Anterior cingulate cortex (tissue), 58 donors: ENCODE results near the gene PRSS48.
"Not testable (repeated sequence)": the region's sequence is repeated elsewhere in the genome, so short reads cannot be mapped to it uniquely, and the experiment has no call there.

Source experiments
- DNase-seq, 58 donors: peaks; one replicate each; lab custom pipeline; 2025; lab: John Stamatoyannopoulos, UW

Gene PRSS48

DNA sequence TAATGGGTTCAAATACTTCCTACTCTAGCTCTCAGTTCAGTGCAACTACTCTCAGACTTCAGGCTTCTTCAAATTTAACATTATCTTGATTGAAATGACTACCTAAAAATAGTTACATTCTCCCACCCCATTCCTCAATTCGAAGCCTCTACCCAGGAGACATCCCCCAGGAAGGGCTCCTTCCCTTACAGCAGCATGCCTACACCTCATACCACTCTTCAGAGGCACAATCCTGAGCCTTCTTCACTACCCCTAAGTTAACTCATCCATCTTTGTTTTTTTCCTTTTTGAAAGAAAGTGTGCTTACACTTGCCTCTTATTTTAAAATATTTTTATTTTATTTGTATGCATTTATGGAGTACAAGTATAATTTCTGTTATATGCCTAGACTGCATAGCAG lies 17.2 kb upstream of the PRSS48 start:
- no peak for DNase-seq

DNA sequence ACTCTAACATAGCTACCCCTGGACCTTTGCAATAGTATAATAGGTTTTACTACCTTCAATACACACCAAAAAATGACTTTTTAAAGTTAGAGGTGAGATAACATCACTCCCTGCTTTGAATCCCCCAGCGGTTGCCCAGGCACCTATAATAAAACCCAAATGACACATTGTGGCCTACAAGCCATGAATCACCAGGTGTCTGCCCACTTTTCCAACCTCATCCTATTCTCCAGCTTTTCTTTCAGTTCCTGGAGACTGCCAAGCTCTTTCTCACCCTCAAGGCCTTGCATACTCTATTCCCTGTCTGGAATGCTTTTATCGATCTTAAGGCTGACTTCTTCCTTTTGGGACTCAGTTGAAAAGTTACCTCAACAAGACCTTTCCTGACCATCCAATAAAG lies 16.4 kb upstream of the PRSS48 start:
- DNase-seq: no peak

DNA sequence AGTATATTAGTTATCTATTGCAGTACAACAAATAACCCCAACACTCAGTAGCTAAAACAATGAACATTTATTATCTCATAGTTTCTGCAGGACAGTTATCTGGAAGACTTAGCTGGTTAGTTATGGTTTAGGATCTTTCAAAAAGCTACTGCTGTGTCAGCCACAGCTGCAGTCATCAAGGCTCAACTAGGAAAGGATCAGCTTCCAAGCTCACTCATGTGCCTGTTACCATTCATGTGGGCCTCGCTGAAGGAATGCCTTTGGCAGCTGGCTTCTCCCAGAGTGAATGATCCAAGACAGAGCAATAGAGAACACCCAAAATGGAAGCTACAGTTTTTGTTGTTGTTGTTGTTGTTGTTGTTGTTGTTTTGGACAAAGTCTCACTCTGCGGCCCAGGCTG lies 13.5 kb upstream of the PRSS48 start:
- no peak for DNase-seq

GRCh38 chr4:151266497-151266896 lies 10.5 kb upstream of the PRSS48 start:
- DNase-seq: no peak

DNA sequence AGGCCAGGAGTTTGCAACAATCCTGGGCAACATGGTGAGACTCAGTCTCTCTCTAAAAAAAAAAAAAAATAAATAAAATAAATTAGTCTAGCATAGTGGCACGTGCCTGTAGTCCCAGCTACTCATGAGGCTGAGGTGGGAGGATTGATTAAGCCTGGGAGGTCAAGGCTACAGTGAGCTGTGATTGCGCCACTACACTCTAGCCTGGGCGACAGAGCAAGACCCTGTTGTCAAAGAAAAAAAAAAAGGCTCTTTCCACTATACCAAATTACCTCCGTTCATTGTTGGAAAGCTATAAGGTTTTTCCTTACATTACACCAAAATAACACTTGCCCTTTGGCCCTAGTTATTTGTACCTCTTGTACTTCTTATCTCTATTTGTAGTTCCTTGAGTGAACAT lies 9.9 kb upstream of the PRSS48 start:
- DNase-seq: no peak

DNA sequence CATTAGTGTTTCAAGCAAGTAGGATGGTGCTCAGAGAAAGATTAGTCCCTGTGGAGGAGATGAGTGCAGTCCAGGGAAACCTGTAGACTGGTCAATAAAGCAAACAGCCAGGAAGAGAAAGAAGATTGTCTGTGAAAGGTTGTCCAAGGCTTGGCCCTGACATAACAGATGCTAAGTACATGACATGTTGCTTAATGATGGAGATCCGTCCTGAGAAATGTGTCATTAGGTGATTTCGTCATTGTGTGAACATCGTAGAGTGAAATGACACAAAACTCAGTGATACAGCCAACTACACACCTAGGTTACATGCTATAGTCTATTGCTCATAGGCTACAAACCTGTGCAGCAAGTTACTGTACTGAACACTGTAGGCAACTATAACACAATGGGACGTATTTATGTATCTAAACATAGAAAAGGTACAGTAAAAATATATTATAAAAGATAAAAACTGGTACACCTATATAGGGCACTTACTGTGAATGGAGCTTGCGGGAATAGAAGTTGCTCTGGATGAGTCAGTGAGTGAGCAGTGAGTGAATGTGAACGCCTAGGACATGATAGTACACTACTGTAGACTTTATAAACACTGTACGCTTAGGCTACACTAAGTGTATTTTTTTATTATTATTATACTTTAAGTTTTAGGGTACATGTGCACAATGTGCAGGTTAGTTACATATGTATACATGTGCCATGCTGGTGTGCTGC lies 9.0 kb upstream of the PRSS48 start:
- DNase-seq: no peak

- not testable (repeated sequence) for DNase-seq
These were observed 8.1 kb upstream of the PRSS48 start for GRCh38 chr4:151268905-151269304.

DNA sequence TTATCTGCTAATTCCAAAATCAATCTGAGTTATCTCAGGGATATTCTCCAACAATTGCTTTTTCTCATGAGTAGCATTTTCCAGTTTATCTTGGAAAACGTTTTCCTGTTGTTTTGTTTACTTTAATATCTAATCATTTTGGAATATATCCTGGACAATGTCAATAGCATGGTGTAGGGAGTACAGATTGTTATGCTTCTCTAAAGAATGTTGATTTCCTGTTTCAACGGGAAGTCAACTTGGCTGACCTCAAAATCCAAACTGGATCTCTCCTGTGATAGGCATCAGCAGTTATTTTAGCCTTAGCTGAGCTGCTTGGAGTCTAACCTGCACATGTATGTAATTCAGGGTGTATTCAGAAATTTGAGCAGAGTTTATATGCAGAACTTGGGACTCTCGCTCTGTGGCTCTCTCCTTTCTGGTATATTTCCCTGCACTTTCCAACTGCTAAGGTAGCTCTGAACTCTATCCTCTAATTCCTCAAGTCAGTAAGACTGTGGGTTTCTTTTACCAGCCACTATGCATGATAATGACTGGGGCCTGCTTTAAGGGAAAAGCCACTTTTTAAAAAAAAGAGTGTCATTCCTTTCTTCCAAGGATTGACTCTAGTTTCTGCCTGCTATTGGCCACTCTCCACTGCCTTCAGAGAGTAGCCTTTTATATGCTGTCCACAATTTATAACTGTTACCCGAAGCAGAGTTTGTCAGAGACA lies 7.7 kb downstream of the PRSS48 start:
- no peak for DNase-seq

DNA sequence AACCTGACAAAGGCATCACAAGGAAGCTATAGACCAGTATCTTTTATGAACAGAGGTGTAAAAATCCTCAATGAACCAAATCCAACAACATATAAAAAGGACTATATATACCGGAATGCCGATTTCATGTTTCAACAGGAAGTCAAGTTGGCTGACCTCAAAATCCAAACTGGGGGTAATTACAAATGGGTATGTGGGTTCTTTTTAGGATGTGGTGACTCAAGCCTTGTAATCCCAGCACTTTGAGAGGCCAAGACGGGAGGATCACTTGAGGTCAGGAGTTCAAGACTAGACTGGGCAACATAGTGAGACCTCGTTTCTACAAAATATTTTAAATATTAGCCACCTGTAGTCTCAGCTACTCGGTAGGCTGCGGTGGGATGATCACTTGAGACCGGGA lies 10.4 kb downstream of the PRSS48 start:
- DNase-seq: no peak

- DNase-seq: no peak
These were observed 14.5 kb downstream of the PRSS48 start for GRCh38 chr4:151291485-151291884.

DNA sequence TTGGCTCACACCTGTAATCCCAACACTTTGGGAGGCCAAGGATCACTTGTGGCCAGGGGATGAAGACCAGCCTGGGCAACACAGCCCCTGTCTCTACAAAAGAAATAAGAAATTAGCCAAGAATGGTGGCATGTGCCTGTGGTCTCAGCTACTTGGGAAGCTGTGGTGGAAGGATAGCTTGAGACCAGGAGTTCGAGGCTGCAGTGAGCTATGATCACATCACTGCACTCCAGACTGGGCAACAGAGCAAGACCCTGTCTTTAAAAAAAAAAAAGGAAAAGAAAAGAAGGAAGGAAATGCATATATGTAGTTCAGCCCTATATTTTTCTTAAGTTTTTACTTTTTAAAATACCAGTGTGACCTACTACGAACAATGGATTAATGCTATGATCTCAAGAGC lies 15.1 kb downstream of the PRSS48 start:
- no peak for DNase-seq

- no peak for DNase-seq
These were observed 18.0 kb downstream of the PRSS48 start for GRCh38 chr4:151294833-151295496.

- DNase-seq: peak in 1 of 58 donors; percentile 48
These were observed 19.3 kb downstream of the PRSS48 start for GRCh38 chr4:151296227-151296626.

- no peak for DNase-seq
These were observed 20.2 kb downstream of the PRSS48 start for GRCh38 chr4:151297170-151297569.

GRCh38 chr4:151302432-151302831 lies 25.5 kb downstream of the PRSS48 start:
- DNase-seq: peak in 2 of 58 donors; percentile 5 to 25

- DNase-seq: no peak
These were observed 27.3 kb downstream of the PRSS48 start for GRCh38 chr4:151304226-151304625.

GRCh38 chr4:151304755-151305154 lies 27.8 kb downstream of the PRSS48 start:
- no peak for DNase-seq

DNA sequence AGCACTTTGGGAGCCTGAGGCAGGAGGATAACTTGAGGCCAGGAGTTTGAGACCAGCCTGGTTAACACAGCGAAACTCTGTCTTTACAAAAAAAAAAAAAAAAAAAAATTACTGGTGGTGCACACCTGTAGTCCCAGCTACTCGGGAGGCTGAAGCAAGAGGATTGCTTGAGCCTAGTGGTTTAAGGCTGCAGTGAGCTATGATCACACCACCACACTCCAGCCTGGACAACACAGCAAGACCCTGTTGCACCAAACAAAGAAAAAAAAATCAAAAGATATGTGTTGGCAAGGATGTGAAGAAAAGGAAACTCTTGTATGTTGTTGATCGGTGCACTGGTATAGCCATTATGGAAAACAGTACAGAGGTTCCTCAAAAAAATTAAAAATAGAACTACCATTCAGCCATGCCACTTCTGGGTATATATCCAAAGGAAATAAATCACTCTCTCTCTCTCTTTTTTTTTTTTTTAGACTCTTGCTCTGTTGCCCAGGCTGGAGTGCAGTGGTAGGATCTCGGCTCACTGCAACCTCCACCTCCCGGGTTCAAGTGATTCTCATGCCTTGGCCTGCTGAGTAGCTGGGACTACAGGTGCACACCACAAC lies 33.3 kb downstream of the PRSS48 start:
- no peak for DNase-seq

DNA sequence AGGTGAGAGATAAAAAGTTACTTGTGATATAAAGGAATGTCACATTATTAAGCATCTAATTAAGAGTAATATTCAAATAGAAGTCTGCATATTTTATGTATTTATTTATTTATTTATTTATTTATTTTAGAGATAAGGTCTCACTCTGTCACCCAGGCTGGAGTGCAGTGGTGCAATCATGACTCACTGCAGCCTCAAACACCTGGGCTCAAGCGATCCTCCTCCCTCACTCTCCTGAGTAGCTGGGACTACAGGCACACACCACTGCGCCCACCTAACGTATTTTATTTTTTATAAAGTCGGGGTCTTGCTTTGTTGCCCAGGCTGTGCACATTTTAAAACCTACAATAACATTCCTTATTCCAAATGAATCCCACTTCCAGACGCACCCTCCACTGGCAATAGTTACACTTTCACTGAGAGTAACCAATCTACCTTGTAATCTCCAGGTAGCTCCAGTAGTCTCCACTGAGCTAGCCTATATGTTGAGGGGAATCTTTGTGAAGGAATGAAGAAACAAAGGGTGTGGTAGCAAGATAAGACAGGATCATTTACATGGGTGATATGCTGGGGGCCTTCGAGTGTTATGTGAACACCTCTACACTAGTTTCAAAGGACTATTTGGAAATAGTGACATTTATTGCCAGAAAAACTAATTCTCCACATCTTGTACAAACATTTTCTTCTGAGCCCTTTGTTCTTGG lies 36.5 kb downstream of the PRSS48 start:
- DNase-seq: no peak

DNA sequence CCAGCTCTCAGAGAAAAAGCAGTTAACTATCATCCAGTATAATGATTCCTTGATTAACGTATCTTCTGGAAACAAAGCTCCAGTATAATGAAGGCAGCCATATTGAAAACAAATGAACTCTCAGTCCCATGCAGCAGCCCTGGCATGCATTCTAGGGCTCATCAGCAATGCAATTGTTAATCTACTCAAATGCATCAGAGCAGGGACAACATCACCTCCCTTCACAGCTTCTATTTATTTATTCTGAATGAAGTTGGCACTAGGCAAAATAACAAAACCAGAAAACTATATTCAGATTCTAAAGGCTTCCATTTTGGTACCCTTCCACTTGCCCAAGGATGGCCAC lies 37.0 kb downstream of the PRSS48 start:
- DNase-seq: no peak

DNA sequence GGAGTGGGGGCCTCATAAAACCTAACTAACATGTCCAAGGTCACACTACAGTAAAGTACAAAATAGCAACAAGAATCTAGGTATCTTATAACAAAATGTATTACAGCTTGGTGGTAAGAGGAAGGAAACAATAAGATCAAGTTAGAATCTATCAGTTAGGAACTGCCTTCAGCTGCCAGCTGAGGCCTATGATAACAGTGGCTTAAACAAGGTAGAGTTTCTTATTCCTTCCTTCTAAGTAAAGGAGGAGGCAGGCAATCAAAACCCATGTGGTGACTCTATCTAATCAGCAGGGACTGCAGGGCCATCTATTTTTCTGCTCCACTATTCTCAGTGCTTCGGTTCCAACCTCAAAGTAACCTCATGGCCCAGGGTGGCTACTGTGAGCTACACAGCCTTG lies 37.5 kb downstream of the PRSS48 start:
- no peak for DNase-seq
